Tibial nerve (tissue), 4 donors: Measurements from ENCODE around the gene ZNF805. TPM values are rescaled to one million over a fixed set of nuclear protein-coding genes. Genes with fewer than 3 reads are reported as not detected.

ENCODE experiments used
- DNase-seq, 2 donors: peaks; one replicate each; pipeline ENCODE4 v3.0.0-alpha.2; 2019; ENCODE audit warnings: low spot score in 2 of 2
- H3K27ac ChIP-seq, 4 donors: fragments of 200-600 bp; sonication (generic) in 3 of 4; one replicate each; pipeline ENCODE4 v1.5.1; 2017 to 2019; ENCODE audit warnings: mild to moderate bottlenecking in 1 of 4
- H3K27me3 ChIP-seq, 2 donors: fragments of 200-600 bp; sonication (generic) in 1 of 2; one replicate each; pipeline versions ENCODE4 v1.5.1 to v1.6.0; 2017 to 2019
- H3K36me3 ChIP-seq, 3 donors: fragments of 200-600 bp; sonication (generic); one replicate each; pipeline ENCODE4 v1.5.1; 2018 to 2019
- H3K4me1 ChIP-seq, 4 donors: fragments of 200-600 bp; sonication (generic) in 3 of 4; one replicate each; pipeline ENCODE4 v1.5.1; 2017 to 2019
- H3K4me3 ChIP-seq, 4 donors: fragments of 200-600 bp; sonication (generic) in 3 of 4; one replicate each; pipeline ENCODE4 v1.5.1; 2017 to 2019; ENCODE audit warnings: mild to moderate bottlenecking in 1 of 4, moderate library complexity in 1 of 4
- H3K9me3 ChIP-seq, 4 donors: fragments of 200-600 bp; sonication (generic) in 3 of 4; one replicate each; pipeline ENCODE4 v1.5.1; 2017 to 2019
- CTCF ChIP-seq, 5 experiments: fragments of 200-600 bp in 3 of 5; fragments of 450-650 bp in 2 of 5; sonication (generic) in 3 of 5; IDR thresholded peaks; one replicate each; pipeline ENCODE4 v1.5.1; 2016 to 2019; ENCODE audit warnings: antibody characterized with exemption in 5 of 5, mild to moderate bottlenecking in 3 of 5, moderate library complexity in 2 of 5
- EP300 ChIP-seq, 2 donors: sonication (generic); formaldehyde crosslinking; IDR thresholded peaks; one replicate each; pipeline ENCODE4 v1.6.1; 2017; ENCODE audit warnings: antibody characterized with exemption in 2 of 2, mild to moderate bottlenecking in 1 of 2
- POLR2A ChIP-seq, 2 donors: fragments of 450-650 bp; IDR thresholded peaks; one replicate each; pipeline ENCODE4 v1.6.1; 2017; ENCODE audit warnings: antibody characterized with exemption in 2 of 2, mild to moderate bottlenecking in 2 of 2, moderate library complexity in 2 of 2
- WGBS, 2 donors: methylation state at CpG; one replicate each; pipeline ENCODE4 v1.1.5; 2018; 5-methylcytosine and 5-hydroxymethylcytosine counted together
- total RNA-seq, 4 donors: library from RNA; depleted of rRNA; stranded (reverse); fragments of >200 nt; gene quantifications; one replicate each; pipeline ENCODE4 v1.1.0, GENCODE V29; 2016

Gene ZNF805
- total RNA-seq, 4 donors from 2014 or later = 16.2 to 24.7 (median 20.3) TPM

DNA sequence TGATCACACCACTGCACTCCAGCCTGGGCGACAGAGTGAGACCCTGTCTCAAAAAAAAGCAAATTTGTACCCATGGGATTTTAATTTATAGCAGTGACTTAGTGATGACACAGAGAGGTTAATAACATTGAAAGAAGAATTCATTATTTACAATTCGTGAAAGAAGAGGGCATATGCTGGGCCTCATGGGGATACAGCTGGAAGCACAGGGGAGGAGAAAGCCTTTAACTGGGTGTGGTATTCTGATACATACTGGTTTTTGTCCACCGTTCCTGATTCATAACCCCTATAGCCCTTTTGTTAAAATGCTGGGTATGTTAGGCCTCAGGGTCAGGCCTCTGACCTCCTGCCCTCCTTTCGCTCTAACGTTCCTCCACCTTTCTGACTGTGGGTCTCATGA, 38.3 kb upstream of the ZNF805 start:
- peaks cover 0 to 83% (median 8%) of the 10 kb centered on the region in 4 donors for H3K9me3 ChIP-seq
- no peak overlapping the region for H3K4me3 ChIP-seq
- peaks cover 0 to 23% (median 0%) of the 10 kb centered on the region in 4 donors for H3K4me1 ChIP-seq
- H3K27me3 ChIP-seq = no peaks in the 10 kb centered on the region
- no peak for DNase-seq
- H3K36me3 ChIP-seq = peaks cover 0 to 97% (median 24%) of the 10 kb centered on the region in 3 donors
- TF ChIP-seq POLR2A (IDR thresholded peaks at IDR 0.05) (no peak), CTCF (IDR thresholded peaks at IDR 0.05) (no peak), EP300 (IDR thresholded peaks at IDR 0.05) (no peak)
- no peak overlapping the region for H3K27ac ChIP-seq
- WGBS, 2 donors = 64 to 66% methylated on average over 5 of the region's 5 CpGs

GRCh38 chr19:57210381-57210780, 30.1 kb upstream of the ZNF805 start:
- DNase-seq = no peak
- TF ChIP-seq EP300 (IDR thresholded peaks at IDR 0.05) (no peak), CTCF (IDR thresholded peaks at IDR 0.05) (no peak), POLR2A (IDR thresholded peaks at IDR 0.05) (no peak)
- Histone ChIP-seq H3K27me3 (no peaks in the 10 kb centered on the region), H3K36me3 (peaks cover 23 to 97% (median 48%) of the 10 kb centered on the region in 3 donors), H3K27ac (no peak overlapping the region), H3K4me3 (no peak overlapping the region), H3K4me1 (peaks cover 0 to 3% (median 0%) of the 10 kb centered on the region in 4 donors), H3K9me3 (peaks cover 0 to 92% (median 34%) of the 10 kb centered on the region in 4 donors)
- WGBS, 2 donors = 86 to 98% methylated on average over 4 of the region's 4 CpGs

DNA sequence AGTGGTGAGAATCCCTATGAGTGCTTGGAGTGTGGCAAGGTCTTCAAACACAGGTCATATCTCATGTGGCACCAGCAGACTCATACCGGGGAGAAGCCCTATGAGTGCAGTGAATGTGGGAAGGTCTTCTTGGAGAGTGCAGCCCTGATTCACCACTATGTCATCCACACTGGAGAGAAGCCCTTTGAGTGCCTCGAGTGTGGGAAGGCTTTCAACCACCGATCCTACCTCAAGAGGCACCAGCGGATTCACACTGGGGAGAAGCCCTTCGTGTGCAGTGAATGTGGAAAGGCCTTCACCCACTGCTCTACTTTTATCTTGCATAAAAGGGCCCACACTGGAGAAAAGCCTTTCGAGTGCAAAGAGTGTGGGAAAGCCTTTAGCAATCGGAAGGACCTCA, 28.3 kb upstream of the ZNF805 start:
- Histone ChIP-seq H3K9me3 (peaks cover 0 to 98% (median 36%) of the 10 kb centered on the region in 4 donors), H3K4me1 (no peaks in the 10 kb centered on the region), H3K4me3 (no peak overlapping the region), H3K36me3 (peaks cover 23 to 100% (median 40%) of the 10 kb centered on the region in 3 donors), H3K27me3 (no peaks in the 10 kb centered on the region), H3K27ac (no peak overlapping the region)
- DNase-seq = no peak
- WGBS, 2 donors = 94 to 98% methylated on average over 7 of the region's 7 CpGs
- no peak for TF ChIP-seq POLR2A (IDR thresholded peaks at IDR 0.05)
- TF ChIP-seq EP300 (IDR thresholded peaks at IDR 0.05) = no peak
- TF ChIP-seq CTCF (IDR thresholded peaks at IDR 0.05) = no peak

DNA sequence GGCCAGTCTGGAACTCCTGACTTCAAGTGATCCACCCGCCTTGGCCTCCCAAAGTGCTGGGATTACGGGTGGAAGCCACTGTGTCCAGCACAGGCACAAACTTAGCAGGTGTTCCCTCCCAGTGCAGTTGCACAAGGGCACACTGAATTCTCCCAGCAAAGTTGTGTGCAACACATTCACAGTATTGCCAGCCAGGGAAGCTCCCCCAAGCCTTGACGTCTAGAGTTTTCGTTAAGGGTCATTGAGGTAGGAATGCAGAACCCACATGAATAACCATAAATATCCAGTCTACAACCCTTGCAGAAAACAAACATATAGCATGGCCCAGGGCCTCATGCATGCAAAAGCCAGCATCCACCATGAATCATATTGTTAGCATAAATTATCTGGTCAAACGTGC, 12.9 kb upstream of the ZNF805 start:
- TF ChIP-seq CTCF (IDR thresholded peaks at IDR 0.05) (no peak), POLR2A (IDR thresholded peaks at IDR 0.05) (no peak)
- Histone ChIP-seq H3K36me3 (peaks cover 0 to 9% (median 0%) of the 10 kb centered on the region in 3 donors), H3K4me3 (no peak overlapping the region), H3K4me1 (no peaks in the 10 kb centered on the region), H3K9me3 (peaks cover 0 to 19% (median 0%) of the 10 kb centered on the region in 4 donors), H3K27ac (no peak overlapping the region), H3K27me3 (no peaks in the 10 kb centered on the region)
- no peak for DNase-seq
- WGBS, 2 donors = 82 to 83% methylated on average over 5 of the region's 5 CpGs

DNA sequence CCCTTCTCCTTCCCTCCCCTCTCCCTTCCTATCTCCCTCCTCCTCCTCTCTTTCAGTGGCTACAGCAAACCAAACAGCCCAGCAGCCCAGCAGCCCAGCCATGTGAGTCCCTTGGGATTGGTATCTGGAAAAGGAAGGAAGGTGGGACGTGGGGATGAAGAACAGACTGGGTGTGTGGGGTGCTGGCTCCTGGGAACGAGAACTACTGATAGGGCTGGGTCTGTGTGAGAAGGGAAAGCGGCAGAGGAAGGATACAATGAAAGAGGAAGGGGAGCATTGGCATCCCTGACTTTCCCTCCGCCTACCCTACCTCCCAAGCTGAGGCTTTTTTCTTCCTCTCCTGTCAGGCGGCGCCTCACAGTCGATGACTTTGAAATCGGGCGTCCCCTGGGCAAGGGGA, 8.7 kb upstream of the ZNF805 start:
- H3K4me1 ChIP-seq = no peaks in the 10 kb centered on the region
- H3K4me3 ChIP-seq = no peak overlapping the region
- no peaks in the 10 kb centered on the region for H3K27me3 ChIP-seq
- WGBS, 2 donors = 68 to 72% methylated on average over 9 of the region's 9 CpGs
- no peak for TF ChIP-seq EP300 (IDR thresholded peaks at IDR 0.05)
- no peak for TF ChIP-seq POLR2A (IDR thresholded peaks at IDR 0.05)
- TF ChIP-seq CTCF (IDR thresholded peaks at IDR 0.05) = no peak
- H3K9me3 ChIP-seq = peaks cover 0 to 9% (median 0%) of the 10 kb centered on the region in 4 donors
- DNase-seq = no peak
- peaks cover 0 to 29% (median 0%) of the 10 kb centered on the region in 3 donors for H3K36me3 ChIP-seq
- no peak overlapping the region for H3K27ac ChIP-seq
